ENCODE results near the gene BBOX1.

GRCh38 chr11:27002838-27003237 is 37.8 kb upstream of the BBOX1 start:
- TF ChIP-seq CTCF (IDR thresholded peaks at IDR 0.05) (no peak), ZFX (IDR thresholded peaks at IDR 0.05; ENCODE audit: borderline replicate concordance) (no peak)
